GM12801 (cell line): ENCODE results near the gene C10orf71.

Experiments used
- TF ChIP-seq, protein P1 (sequence below): IDR thresholded peaks from one replicate; pipeline ENCODE4 v1.5.1; 2011; ENCODE audit warnings: control low read depth; ENCODE audit not compliant: insufficient read length; ENCODE audit errors: extremely low read depth

Gene C10orf71

GRCh38 chr10:49362596-49363260 lies 63.8 kb downstream of the C10orf71 start:
- TF ChIP-seq, protein P1, sequence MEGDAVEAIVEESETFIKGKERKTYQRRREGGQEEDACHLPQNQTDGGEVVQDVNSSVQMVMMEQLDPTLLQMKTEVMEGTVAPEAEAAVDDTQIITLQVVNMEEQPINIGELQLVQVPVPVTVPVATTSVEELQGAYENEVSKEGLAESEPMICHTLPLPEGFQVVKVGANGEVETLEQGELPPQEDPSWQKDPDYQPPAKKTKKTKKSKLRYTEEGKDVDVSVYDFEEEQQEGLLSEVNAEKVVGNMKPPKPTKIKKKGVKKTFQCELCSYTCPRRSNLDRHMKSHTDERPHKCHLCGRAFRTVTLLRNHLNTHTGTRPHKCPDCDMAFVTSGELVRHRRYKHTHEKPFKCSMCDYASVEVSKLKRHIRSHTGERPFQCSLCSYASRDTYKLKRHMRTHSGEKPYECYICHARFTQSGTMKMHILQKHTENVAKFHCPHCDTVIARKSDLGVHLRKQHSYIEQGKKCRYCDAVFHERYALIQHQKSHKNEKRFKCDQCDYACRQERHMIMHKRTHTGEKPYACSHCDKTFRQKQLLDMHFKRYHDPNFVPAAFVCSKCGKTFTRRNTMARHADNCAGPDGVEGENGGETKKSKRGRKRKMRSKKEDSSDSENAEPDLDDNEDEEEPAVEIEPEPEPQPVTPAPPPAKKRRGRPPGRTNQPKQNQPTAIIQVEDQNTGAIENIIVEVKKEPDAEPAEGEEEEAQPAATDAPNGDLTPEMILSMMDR = no peak

DNA sequence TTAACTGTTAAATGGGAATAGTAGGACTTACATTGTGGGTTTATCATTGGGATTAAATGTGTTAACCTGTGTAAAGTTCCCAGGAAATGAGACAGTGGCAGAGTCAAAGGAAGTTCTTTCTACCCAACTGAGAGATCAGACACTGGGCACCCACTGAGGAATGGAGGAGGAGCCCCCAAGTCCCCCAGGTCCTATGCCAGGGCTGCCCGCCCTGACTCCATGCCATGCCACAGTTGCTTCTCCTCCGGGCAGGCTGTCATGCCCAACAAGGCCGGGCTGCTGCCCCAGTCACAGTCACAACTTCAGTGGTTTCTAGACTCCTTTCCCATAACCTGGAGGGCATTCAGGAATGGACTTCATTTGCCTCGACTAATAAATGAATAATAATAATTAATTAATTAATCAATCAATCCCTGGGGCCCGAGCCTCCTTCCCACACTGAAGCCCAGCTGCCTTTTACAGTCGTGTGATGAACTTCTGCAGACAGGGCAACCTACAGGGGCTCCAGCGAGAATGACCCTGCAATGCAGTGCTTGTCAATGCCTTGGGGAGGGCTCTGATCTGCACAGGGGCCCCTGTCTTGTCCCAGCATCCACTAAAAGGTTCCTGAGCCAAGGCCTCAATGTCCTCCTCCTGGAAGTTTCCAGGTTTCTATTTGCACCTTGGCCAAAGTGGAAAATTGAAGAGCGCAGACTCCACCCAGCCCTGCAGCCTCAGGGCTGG lies 64.5 kb downstream of the C10orf71 start:
- TF ChIP-seq, protein P1 = no peak

- TF ChIP-seq, protein P1 = no peak
Measured at GRCh38 chr10:49364051-49364450, 65.1 kb downstream of the C10orf71 start.

DNA sequence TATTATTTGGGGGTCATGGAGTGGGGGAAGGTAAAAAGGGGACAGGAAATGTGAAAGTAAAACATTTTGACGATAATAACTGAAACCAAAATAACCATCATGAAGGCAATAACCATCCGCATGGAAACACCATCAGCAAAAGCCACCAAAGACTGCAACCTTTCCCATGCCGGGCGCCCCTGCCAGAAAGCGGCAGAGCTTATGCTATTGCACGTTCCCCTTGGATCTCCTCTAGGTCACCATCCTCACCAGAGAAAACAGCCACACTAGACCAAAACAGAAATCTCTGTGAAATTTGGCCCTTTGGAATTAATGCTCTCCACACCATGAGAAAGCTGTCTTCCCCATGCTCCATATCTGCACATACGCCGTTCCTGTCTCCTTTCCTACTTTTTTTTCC lies 65.8 kb downstream of the C10orf71 start:
- TF ChIP-seq, protein P1 = no peak

- TF ChIP-seq, protein P1 = no peak
Measured at GRCh38 chr10:49365275-49365674, 66.3 kb downstream of the C10orf71 start.

DNA sequence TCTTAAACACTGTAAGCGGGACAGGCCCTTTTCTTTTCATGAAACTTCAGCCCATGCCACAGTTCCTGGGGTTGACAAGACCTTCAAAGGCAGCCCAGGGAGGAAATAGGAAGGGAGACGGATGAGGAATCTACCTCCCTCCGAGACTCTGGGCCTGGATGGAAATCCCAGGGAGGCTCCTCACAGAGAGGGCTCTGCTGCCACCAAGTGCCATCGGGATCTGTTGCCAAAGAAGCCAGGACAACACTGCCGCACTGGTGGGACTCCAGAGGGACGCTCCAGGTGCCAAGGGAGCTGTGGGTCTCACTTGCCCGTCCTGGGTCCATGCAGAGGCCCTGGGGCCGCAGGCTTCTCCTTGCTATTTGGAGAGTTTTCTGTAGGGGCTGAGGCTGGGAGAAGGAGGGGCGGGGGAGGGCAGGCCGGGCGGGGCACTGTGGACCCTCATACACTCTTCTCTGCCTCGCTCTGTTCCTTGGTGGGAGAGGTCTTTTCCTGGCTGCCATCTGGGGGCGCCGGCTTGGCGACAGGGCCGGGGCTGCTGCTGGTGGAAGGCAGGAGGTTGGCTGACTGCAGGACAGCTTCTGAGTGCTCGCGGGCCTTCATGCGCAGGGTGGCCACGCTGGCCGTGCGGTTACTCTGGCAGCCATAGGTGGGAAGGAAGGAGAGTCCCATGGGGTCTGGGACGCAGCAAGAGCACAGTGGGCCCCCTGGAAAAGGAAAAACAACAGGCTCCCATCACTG lies 66.9 kb downstream of the C10orf71 start:
- TF ChIP-seq, protein P1 = no peak

- TF ChIP-seq, protein P1 = no peak
Measured at GRCh38 chr10:49366460-49366859, 67.5 kb downstream of the C10orf71 start.
